Measurements from ENCODE around the gene VPS37C. TPM values are rescaled to one million over a fixed set of nuclear protein-coding genes. Genes with fewer than 3 reads are reported as not detected.
"Not testable (repeated sequence)": the region's sequence is repeated elsewhere in the genome, so short reads cannot be mapped to it uniquely, and the experiment has no call there.

The VPS37C gene
- total RNA-seq, 1 donor from 2014 or later, result 23.1 TPM

DNA sequence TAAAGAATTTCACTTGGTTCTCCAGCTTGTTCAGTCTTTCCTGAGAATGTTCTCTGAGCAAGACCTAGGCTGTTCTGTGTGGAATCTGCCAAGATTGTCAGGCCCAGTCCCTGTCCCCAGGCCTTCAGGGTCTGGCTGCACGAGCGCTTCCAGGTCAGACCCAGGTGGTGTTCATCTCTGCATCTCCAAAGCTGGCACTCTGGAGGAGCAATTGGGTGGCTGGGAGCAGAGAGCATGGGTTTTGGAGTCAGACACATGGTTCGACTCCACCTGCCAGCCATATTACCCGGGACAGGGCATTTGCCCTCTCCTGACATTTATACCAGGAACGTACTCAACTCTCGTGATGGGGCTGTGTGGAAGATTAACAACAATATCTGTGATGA, 50.2 kb downstream of the VPS37C start:
- DNase-seq (ENCODE audit: low spot score), result no peak
- intact Hi-C loops (cut with DNase I), result no loop called here
- no peak for ATAC-seq

DNA sequence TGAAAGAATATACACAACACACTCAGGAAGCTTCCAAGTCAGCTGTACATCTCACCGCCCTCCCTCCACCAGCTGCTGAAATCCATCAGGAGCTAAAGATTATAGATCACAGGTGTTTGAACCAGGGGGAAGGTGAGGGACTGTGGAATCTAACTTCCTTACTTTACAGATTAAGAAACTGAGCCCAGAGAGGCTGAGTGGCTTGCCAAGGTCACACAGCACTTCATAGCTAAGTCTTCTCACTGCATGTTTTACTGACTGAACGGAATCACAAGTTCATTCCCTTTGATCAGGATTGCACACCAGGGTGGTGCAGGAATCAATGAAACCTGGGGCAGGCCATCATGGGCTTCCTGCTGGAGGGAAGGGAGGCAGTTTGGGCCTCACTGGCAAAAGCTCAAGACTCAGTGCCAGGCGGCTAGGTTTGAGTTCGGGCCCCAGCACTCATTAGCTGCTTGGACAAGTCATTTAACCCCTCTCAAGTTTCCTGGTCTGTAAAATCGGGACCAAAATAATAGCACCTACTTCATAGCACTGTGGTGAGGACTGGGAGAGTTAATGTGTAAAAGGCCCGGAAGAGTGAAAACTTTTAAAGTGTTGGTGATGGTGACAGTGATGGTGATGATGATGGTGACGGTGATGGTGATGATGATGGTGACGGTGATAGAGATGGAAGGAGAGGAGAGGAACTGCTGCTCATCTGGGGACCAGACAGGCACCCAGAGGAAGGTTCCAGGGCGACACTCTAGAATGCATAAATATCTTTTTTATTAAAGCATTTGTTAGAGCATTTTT, 50.8 kb downstream of the VPS37C start:
- no peak for ATAC-seq
- DNase-seq (ENCODE audit: low spot score), result no peak
- intact Hi-C loops (cut with DNase I), result no loop called here

DNA sequence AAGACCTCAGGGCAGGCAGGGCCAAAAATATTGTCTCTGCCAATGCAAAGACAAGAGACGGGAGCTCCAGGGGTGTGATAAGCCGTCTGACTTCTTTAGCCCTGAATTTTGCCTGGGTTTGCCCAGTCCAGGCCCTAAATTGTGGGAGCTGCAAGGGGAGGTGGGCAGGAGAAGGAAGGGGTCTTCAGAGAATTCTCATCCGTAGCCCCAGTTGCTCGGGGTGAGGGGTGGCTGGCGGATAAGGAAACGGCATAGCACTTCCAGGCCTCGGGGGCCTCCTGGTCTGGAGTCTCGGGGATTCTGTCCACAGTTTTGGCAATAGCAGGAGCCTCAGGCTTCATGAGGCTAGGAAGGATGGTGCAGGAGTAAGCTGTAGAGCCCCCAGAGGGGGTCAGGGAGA, 51.6 kb downstream of the VPS37C start:
- intact Hi-C loops (cut with DNase I), result no loop called here
- no peak for DNase-seq (ENCODE audit: low spot score)
- no peak for ATAC-seq

DNA sequence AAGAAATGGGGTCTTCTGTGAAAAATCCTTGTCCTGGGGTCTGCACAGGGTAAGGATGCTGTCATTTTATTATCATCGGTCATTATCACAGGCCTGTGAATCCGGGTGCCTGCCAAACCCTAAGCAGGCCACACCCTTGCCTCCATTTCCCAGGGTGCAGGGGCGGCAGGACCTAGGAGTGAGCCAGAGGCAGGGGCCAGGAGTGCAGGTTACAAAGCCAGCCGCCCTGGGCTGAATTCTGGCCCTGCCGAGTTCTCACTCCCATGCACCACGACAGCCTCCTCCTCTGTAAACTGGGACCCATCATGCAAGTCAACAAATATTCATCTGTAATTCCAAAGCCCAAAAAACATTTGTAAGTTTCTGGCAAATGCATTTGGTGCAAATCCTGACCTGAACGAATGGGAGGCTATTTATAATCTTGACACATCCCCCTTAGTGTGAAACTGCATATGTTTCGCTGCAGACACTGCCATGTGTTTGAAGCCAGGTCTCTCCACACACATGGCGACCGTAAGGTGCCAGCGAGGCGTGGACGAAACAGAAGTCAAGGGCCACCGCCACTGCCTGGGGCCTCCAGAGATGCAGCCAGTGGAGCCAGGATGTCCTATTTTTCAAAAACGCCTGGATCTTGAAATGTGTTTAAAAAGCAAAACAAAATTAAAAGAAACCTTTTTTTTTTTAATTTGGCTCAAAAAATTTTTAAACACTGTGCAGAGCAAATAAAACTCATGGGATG, 52.2 kb downstream of the VPS37C start:
- DNase-seq (ENCODE audit: low spot score), result no peak
- no peak for ATAC-seq
- intact Hi-C loops (cut with DNase I), result no loop called here

DNA sequence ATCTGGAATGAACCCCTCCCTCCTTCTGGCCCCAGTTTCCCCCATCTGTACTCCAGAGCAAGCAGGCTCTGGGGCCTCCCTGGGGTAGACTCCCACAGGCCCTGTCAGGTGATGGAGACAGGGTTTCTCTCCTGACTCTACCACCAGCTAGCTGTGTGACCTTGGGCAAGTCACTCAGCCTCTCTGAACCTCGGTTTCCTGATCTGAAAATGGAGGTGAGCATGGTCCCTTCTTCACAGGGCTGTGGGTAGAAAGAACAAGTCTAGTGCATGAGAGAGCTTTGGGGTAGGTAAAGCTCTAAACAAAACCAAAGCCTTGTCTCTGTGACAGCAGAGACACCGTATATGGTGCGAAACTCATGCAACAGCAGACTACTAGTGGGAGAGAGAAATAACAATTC, 53.3 kb downstream of the VPS37C start:
- intact Hi-C loops (cut with DNase I), result no loop called here
- no peak for ATAC-seq
- DNase-seq (ENCODE audit: low spot score), result no peak

DNA sequence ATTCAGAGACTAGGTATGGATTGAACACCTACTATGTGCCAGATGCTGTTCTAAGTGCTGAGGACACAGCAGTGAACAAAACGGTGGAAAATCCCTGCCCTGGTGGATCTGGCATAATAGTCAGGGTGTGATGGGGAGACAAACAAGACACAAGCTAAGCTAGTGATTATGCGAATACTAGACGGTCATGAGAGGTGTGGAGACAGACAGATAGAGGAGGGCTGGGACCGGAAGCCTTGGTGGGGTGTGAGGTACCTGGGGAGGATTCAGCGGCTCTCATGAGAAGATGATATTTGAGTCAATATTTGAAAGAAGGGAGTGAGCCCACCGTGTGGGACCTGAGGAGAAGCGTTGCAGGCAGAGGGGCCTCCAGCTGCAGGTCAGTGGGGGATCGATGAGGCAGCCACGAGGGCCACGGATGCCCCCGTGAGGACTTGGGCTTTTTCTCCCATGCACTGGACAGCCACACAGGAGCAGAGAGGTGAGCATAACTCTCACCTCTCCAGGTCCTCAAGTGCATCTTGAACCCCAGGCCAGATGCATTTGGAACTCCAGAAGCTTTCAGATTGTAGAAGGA, 54.2 kb downstream of the VPS37C start:
- DNase-seq (ENCODE audit: low spot score) (no peak), ATAC-seq (no peak)
- intact Hi-C loops (cut with DNase I), result no loop called here

DNA sequence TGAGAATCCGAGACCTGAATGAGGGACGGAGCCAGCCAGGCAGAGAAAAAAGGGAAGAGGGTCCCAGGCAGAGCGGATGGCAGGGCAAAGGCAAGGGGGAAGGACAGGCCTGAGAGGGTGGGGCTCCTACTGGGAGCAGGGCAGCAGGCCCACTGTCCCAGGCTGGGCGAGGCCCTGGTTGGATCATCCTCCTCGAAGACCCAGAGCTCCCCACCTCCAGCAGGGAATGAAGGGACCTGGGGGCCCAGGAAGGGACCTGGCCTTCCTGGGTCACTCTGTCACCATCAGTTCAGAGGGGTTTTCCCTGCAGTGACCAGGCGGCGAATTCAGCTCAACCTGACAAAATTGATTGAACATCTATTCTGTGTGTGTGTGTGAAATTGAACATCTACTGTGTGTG, 54.9 kb downstream of the VPS37C start:
- intact Hi-C loops (cut with DNase I), result no loop called here

DNA sequence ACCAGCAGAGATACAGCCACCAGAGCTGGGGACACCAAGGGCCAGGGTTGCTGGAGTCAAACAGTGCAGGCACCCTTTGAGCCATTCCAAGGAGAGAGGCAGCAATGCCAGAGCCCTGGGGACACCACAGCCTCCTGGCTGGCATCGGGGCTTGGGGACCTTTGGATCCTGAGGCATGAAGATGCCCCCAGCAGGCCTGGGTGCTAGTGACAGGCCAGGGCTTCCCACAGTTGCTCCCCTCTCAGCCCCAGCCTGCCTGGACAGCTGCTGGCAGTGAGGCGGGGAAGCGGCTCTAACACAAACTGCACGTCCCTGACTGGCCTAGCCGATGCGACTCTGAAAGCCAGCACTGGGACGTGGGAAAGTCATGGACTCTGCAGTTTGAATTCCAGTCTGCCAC, 56.3 kb downstream of the VPS37C start:
- DNase-seq (ENCODE audit: low spot score) (no peak), ATAC-seq (no peak)
- intact Hi-C loops (cut with DNase I), result no loop called here

More for the DNA sequence above, 54.9 kb downstream of the VPS37C start:
- no peak for DNase-seq (ENCODE audit: low spot score)
- no peak for ATAC-seq

DNA sequence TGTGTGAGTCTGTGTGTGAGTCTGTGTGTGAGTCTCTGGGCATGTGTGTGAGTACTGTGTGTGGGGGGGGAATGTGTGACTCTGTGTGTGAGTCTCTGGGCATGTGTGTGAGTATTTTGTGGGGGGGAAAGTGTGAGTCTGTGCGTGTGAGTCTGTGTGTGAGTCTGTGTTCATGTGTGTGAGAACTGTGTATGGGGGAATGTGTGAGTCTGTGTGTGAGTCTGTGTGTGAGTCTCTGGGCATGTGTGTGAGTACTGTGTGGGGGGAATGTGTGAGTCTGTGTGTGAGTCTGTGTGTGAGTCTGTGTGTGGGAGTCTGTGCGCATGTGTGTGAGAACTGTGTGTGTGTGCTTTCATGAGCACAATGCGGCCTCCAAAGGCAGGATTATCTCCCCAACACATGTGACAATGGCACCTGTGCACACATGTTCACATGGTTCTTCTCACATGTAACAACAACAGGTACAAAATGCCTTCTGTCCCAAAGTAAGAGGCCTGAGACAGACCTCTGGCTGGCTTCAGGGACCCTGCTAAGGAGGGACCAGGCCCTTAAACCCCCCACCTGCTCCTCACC, 57.3 kb downstream of the VPS37C start:
- intact Hi-C loops (cut with DNase I), result no loop called here
- DNase-seq (ENCODE audit: low spot score) (no peak), ATAC-seq (no peak)

DNA sequence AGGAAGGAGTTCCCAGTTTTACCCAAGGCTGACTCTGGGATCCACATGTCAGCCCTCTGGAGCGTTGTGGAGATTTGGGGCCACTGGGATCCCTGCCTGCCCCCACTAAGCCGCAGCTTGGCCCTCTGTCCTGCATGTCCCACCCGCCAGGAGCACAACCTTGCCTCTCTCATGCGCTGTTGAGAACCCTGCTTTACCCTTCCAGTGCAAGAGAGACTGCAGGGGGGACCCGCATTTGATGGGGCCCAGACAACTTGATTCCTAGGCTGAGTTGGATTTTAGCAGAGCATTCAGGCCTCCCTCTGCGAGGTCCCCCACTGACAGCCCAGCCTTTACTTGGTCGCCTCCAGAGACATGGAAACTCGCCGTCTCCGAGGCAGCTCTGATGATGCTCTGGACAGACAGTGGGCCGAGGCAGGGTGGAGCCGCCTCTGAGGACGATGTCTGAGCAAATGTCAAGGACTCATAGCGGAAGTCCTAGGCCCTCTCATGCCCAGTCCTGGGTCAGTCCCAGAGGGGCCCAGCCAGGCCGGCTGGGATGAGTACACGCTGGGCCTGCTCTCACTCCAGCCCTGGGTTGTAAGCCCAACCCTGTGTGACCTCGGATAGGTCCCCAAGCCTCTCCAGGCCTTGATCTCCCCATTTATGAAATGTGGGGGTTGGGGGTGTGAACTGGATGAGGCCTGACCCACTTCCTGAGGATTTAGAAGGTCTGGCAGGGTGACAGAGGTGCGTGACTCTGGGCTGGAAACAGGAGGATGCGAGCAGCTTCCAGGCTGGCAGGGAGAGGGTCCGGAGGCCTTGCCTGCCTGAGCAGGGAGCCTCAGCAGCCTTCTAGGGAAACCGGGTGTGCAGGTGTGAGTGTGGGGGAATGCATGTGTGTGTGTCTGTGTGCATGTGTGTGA, 58.3 kb downstream of the VPS37C start:
- intact Hi-C loops (cut with DNase I), result no loop called here
- no peak for ATAC-seq
- DNase-seq (ENCODE audit: low spot score), result no peak

DNA sequence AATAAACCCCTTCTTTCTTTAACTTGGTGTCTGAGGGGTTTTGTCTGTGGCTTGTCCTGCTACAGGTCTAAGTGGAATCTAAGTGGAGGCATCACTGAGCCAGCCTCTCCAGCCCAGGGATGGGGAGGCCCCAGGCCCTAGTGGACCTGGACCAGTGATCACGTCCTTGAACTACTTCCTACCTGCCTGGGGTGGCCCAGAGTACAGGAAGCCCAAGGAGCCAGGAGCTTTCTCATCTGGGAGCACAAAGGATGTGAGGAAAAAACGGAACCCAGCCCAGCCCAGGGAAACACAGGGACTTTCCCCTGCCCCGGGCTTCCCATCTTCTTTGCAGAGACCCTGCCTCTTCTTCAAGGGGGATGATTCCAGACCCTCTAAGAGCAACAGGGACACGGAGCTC, 62.4 kb downstream of the VPS37C start:
- no peak for ATAC-seq
- intact Hi-C loops (cut with DNase I), result no loop called here
- DNase-seq (ENCODE audit: low spot score), result no peak

DNA sequence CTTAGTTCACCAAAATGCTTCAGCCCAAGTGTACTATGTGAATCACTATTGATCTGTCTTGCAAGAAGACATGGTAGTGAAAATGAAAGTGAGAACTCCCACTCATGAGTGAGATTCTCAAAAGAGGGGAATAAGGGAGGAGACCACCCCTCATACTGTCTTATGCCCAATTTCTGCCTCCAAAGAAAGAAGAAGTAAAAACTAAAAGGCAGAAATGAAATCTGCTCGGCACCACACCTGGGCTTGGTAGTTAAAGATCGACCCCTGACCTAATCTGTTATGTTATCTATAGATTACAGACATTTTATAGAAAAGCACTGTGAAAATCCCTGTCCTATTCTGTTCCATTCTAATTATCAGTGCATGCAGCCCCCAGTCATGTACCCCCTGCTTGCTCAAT, 63.0 kb downstream of the VPS37C start:
- ATAC-seq; intact Hi-C loops (cut with DNase I); DNase-seq (ENCODE audit: low spot score): not testable (repeated sequence)

DNA sequence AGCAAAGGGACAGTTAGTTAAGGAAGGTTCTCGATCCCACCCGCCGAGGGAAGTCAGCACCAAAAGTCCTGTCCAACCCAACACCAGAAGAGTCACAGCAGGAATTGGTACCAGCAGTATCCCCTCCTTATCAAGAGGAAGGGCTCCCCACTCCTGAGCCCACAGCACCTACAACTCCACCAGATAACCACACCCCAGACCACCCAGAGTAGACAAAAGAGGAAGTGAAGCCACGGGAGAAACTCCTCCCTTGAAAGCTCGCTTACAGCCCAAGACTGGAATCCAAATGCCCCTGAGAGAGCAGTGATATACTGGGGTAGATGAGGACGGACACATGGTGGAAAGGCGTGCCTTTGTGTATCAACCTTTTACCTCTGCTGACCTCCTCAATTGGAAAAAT, 66.2 kb downstream of the VPS37C start:
- ATAC-seq (no peak), DNase-seq (ENCODE audit: low spot score) (no peak)
- intact Hi-C loops (cut with DNase I), result no loop called here

DNA sequence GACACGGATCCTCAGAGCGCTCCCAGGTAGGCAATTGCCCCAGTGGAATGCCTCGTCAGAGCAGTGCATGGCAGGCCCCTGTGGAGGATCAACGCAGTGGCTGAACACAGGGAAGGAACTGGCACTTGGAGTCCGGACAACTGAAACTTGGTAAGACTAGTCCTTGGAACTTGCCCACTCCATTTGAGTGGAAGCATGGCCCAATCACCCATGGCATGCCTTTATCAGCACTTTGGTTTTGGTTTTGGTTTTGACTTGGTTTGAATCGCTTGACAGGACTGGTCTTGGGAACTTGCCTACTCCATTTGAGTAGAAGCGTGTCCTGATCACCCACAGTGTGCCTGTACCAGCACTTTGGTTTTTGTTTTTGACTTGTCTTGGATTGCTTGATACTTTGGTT, 67.1 kb downstream of the VPS37C start:
- ATAC-seq; intact Hi-C loops (cut with DNase I); DNase-seq (ENCODE audit: low spot score): not testable (repeated sequence)

DNA sequence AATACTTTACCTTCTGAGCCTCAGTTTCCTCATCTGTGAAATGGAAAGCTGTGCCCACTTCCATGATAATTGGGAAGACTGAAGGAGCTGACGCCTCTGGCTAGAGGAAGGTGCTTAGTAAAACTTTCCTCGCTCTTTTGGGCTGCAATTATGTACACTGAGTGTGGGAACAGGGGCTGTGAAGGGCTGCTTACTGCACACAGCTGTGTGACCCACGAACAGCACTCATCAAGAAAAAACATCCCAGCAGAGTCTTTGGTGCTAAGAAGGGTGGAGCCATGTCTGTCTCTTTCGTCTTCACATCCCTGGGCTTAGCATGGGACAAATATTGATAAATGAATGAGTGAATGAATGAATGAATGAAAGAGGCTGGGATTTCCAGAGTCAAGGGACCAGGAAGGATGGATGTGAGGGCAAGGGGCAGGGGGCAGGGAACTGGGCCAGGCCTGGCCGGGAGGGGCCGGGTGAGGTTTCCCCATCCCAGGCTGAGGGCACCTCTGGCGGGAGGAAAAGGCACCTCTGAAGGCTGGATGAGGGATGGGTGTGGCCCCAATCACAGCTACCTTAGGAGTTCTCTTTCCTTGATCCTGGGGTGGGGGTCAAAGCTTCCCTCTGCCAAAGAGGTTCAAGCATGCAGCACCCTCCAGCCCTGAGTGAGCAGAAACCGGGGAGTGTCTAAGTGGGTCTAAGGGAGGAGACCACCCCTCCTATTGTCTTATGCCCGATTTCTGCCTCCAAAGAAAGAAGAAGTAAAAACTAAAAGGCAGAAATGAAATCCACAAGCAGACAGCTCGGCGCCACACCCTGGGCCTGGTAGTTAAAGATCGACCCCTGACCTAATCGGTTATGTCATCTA, 68.1 kb downstream of the VPS37C start:
- no peak for ATAC-seq
- intact Hi-C loops (cut with DNase I), result no loop called here
- DNase-seq (ENCODE audit: low spot score), result no peak

DNA sequence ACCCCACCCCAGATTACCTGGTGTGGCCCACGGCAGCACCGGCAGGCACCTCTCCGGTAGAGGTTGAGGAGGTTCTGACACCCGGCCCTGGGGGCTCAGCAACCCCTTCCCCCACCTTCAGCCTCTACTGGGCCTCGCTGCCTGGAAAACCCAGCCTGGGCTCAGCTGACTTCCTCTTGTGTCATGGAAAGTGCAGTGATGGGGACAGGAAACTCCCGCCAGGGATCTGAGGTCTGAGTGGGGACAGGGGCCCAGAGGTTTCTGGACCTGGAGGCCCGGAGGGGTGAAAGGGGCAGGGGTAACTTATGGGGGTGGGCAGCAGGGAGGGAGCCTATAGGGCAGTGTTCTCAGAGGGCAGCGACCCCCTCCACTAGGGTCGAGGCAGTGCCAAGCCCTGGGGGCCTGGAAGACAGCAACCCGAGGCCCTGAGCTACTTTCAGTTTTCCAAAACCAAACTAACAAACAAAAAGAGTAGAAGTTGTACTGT, 68.9 kb downstream of the VPS37C start:
- DNase-seq (ENCODE audit: low spot score), result no peak
- intact Hi-C loops (cut with DNase I), result no loop called here
- ATAC-seq, result no peak

DNA sequence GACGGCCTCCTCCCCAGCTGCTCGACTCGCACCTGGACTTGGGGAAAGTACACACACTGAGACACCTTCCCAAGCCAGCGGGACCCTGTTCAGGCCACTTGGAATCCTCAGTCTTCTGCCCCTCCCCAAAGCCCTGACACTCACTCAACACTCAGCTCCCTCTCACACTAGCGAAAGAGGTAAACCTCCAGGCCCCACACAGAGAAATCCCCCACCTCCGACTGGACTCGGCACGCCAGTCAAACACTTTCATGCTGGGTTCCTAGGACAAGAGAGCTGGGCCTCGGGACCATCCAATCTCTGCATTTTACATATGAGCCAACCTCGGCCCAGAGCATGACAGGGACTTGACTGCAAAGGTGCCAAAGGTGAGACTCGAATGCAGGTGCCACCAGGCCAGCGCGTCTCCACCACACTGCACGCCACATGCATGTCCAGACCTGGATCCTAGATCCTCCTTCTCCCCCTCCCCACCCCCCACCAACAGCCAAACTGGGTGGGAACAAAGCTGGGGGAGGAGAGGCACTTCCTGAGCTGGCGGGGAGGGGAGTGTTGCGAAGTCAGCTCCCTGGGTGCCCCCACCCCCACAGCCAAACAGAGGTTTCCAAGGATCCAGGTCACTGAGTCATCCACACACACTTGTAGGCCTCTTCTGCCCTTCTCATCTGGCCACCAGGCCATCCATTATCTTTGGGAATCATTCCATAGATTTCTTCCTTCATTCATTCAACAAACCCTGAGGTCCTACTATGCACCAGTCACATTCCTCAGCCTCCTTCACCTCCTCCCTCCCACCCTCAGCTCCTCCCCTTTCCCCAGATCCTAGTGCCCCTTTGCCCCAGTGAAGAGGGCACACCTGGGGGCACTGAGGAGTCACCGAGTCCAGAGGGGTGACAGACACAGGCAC, 69.6 kb downstream of the VPS37C start:
- ATAC-seq, result no peak
- no peak for DNase-seq (ENCODE audit: low spot score)

More for the DNA sequence above, 69.6 kb downstream of the VPS37C start:
- intact Hi-C loops (cut with DNase I), result no loop called here
